Lung (tissue), 12 donors: Measurements from ENCODE around the gene GFRA1. TPM values are rescaled to one million over a fixed set of nuclear protein-coding genes. Genes with fewer than 3 reads are reported as not detected.

Experiments used
- ATAC-seq: fragments of 200-7000 bp; cut with Tn5 transposase; one replicate; pipeline ENCODE4 v1.9.1; 2020; ENCODE audit warnings: moderate number of reproducible peaks; ENCODE audit not compliant: insufficient read depth, low FRiP score
- DNase-seq, 3 donors: peaks; one replicate each; pipeline ENCODE4 v3.0.0-alpha.2; 2013 to 2017
- H3K27ac ChIP-seq, 2 donors: one replicate each; pipeline ENCODE4 v1.5.1; 2013; ENCODE audit warnings: mild to moderate bottlenecking in 2 of 2, moderate library complexity in 2 of 2, control low read depth in 1 of 2, inconsistent platforms in 1 of 2, low read depth in 1 of 2, low read length in 1 of 2
- H3K27me3 ChIP-seq, 3 donors: one replicate each; pipeline ENCODE4 v1.5.1; 2013; ENCODE audit warnings: low read length in 2 of 3; ENCODE audit not compliant: control insufficient read depth in 3 of 3, insufficient read depth in 3 of 3
- H3K36me3 ChIP-seq, 4 donors: one replicate each; pipeline ENCODE4 v1.5.1; 2013; ENCODE audit warnings: low read length in 4 of 4, mild to moderate bottlenecking in 1 of 4, moderate library complexity in 1 of 4; ENCODE audit not compliant: control insufficient read depth in 4 of 4, insufficient read depth in 4 of 4
- H3K4me1 ChIP-seq, 5 donors: one replicate each; pipeline ENCODE4 v1.5.1; 2013; ENCODE audit warnings: low read length in 5 of 5, mild to moderate bottlenecking in 2 of 5, moderate library complexity in 1 of 5; ENCODE audit not compliant: control insufficient read depth in 5 of 5, insufficient read depth in 5 of 5
- H3K4me3 ChIP-seq: one replicate; pipeline ENCODE4 v1.5.1; 2013; ENCODE audit warnings: mild to moderate bottlenecking, control low read depth, moderate library complexity
- H3K9ac ChIP-seq, 2 donors: one replicate each; pipeline ENCODE4 v1.5.1; 2013; ENCODE audit warnings: low read length in 2 of 2, control low read depth in 1 of 2; ENCODE audit not compliant: insufficient read depth in 1 of 2
- H3K9me3 ChIP-seq, 4 donors: one replicate each; pipeline ENCODE4 v1.5.1; 2013; ENCODE audit warnings: low read length in 3 of 4, mild to moderate bottlenecking in 1 of 4, moderate library complexity in 1 of 4; ENCODE audit not compliant: control insufficient read depth in 4 of 4, insufficient read depth in 3 of 4
- CTCF ChIP-seq: IDR thresholded peaks from 2 replicates; pipeline ENCODE4 v1.5.1; 2012; ENCODE audit warnings: mild to moderate bottlenecking; ENCODE audit errors: control extremely low read depth, extremely low read depth
- WGBS, 2 donors: extraction: QIAGEN DNeasy Blood & Tissue Kit; methylation state at CpG; one replicate each; pipeline ENCODE4 v1.1.7; 2013; 5-methylcytosine and 5-hydroxymethylcytosine counted together
- polyA plus RNA-seq, 2 donors: library from polyadenylated mRNA; stranded (reverse); fragments of 200-250 nt; gene quantifications; one replicate each; pipeline ENCODE4 v1.2.1, GENCODE V29; 2013
- total RNA-seq, 2 donors: library from RNA; depleted of rRNA in 1 of 2; stranded (reverse); fragments of >200 nt in 1 of 2; gene quantifications; one replicate each; pipeline ENCODE4 v1.2.1, GENCODE V29; 2014 to 2021
- donor health status: control.
- donor health status: control.
- donor health status: Bipolar disorder and iron deficiency.
- donor health status: healthy.
- donor health status: DM: yes; HTN: yes; CAD: no.

Gene GFRA1
- total and polyA plus RNA-seq, 4 donors = 0.51 to 30.4 (median 1.4) TPM

- H3K27me3 ChIP-seq = no peaks in the 10 kb centered on the region
- no peak for TF ChIP-seq CTCF
- H3K4me3 ChIP-seq = no peak overlapping the region
- ATAC-seq (no peak), DNase-seq (no peak)
- H3K4me1 ChIP-seq = peaks cover 0 to 1% (median 0%) of the 10 kb centered on the region in 5 donors
- no peaks in the 10 kb centered on the region for H3K36me3 ChIP-seq
- H3K9me3 ChIP-seq = no peaks in the 10 kb centered on the region
- no peak overlapping the region for H3K27ac ChIP-seq
- 91 to 93% methylated on average over 7 of the region's 7 CpGs for WGBS, 2 donors
- no peak overlapping the region for H3K9ac ChIP-seq
These were observed 71.2 kb downstream of the GFRA1 start for GRCh38 chr10:116201670-116202430.

- Histone ChIP-seq H3K9me3 (no peaks in the 10 kb centered on the region), H3K4me3 (no peak overlapping the region), H3K9ac (no peak overlapping the region), H3K36me3 (no peaks in the 10 kb centered on the region), H3K4me1 (peaks cover 0 to 1% (median 0%) of the 10 kb centered on the region in 5 donors), H3K27me3 (no peaks in the 10 kb centered on the region), H3K27ac (no peak overlapping the region)
- DNase-seq (no peak), ATAC-seq (no peak)
- TF ChIP-seq CTCF = no peak
These were observed 72.0 kb downstream of the GFRA1 start for GRCh38 chr10:116201011-116201410.

- Histone ChIP-seq H3K36me3 (peaks cover 0 to 4% (median 0%) of the 10 kb centered on the region in 4 donors), H3K4me1 (peaks cover 0 to 1% (median 0%) of the 10 kb centered on the region in 5 donors), H3K4me3 (no peak overlapping the region), H3K27me3 (no peaks in the 10 kb centered on the region), H3K27ac (no peak overlapping the region), H3K9me3 (peaks cover 0 to 7% (median 4%) of the 10 kb centered on the region in 4 donors), H3K9ac (no peak overlapping the region)
- no peak for TF ChIP-seq CTCF
- ATAC-seq = no peak
- WGBS, 2 donors = 80 to 86% methylated on average over 4 of the region's 4 CpGs
- no peak for DNase-seq
These were observed 74.3 kb downstream of the GFRA1 start for GRCh38 chr10:116198676-116199035.
